Effector CD4-positive, alpha-beta T cell (primary cell): Measurements from ENCODE around the gene SEMA4D.

Experiments used
- DNase-seq: peaks from one replicate; pipeline ENCODE4 v3.0.0-alpha.2; 2020

SEMA4D gene

GRCh38 chr9:89408628-89409101 is 89.2 kb downstream of the SEMA4D start:
- DNase-seq = peak; percentile 65

GRCh38 chr9:89407070-89407469 is 90.8 kb downstream of the SEMA4D start:
- DNase-seq = no peak

DNA sequence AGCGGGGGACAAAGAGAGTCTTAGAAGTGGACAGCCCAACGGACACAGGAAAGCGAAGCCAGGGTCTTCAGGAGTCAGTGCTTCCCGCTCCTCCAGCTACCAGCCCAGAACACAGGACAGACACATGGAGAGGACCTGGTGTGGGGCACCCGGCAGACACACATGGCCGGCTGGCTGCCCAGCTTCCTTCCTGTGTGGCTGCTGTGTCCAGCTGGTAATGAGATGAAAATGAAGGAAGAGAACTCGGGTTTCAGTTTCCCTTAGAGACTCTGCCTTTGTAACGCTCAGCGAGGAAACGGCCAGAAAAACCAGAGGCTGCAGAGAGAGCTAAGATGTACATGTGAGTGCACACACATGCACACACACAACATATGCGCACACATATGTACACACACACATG is 92.1 kb downstream of the SEMA4D start:
- no peak for DNase-seq

GRCh38 chr9:89404074-89404473 is 93.8 kb downstream of the SEMA4D start:
- DNase-seq = no peak

- DNase-seq = no peak
These were observed 95.1 kb downstream of the SEMA4D start for GRCh38 chr9:89402695-89403427.

- DNase-seq = no peak
These were observed 97.4 kb downstream of the SEMA4D start for GRCh38 chr9:89400403-89401116.

DNA sequence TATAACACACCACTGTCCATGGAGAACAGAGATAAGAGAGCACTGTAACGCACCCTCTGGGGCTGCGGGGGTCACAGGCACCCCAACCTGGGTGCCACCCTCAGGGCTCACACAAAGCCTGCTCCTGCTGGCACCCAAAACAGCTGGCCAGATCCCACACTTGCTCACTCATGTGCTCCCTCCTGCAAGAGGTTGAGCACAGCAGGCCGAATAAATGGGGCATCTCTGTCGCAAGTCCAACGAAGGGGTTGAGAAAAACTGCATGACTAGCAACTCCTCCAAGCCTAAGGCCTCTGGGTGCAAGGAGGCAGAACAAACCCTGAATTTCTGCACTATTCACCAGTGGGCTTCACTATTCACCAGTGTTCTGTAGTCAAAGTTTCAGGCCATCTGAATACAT is 99.3 kb downstream of the SEMA4D start:
- no peak for DNase-seq

GRCh38 chr9:89397471-89397870 is 100.4 kb downstream of the SEMA4D start:
- no peak for DNase-seq

GRCh38 chr9:89395931-89396710 is 101.8 kb downstream of the SEMA4D start:
- DNase-seq = no peak

GRCh38 chr9:89394412-89394811 is 103.5 kb downstream of the SEMA4D start:
- no peak for DNase-seq

- DNase-seq = no peak
These were observed 106.3 kb downstream of the SEMA4D start for GRCh38 chr9:89391585-89391984.

- no peak for DNase-seq
These were observed 107.3 kb downstream of the SEMA4D start for GRCh38 chr9:89390578-89391116.

GRCh38 chr9:89390068-89390555 is 107.8 kb downstream of the SEMA4D start:
- no peak for DNase-seq

DNA sequence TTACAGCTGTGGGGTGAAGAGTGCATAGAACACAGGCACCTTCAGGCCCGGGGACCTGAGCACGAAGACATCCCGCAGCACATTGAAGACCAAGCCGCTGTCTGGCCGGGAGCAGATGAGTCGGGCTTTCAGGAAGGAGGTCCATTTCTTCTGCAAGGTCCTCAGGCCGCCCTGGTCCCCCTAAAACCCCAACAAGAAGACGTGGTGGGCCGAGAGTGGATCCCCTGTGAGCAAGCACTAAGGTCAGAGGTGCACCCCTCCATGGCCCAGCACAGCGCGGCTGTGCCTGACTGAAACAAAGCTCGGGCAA is 109.1 kb downstream of the SEMA4D start:
- DNase-seq = no peak

GRCh38 chr9:89388084-89388867 is 109.6 kb downstream of the SEMA4D start:
- no peak for DNase-seq

DNA sequence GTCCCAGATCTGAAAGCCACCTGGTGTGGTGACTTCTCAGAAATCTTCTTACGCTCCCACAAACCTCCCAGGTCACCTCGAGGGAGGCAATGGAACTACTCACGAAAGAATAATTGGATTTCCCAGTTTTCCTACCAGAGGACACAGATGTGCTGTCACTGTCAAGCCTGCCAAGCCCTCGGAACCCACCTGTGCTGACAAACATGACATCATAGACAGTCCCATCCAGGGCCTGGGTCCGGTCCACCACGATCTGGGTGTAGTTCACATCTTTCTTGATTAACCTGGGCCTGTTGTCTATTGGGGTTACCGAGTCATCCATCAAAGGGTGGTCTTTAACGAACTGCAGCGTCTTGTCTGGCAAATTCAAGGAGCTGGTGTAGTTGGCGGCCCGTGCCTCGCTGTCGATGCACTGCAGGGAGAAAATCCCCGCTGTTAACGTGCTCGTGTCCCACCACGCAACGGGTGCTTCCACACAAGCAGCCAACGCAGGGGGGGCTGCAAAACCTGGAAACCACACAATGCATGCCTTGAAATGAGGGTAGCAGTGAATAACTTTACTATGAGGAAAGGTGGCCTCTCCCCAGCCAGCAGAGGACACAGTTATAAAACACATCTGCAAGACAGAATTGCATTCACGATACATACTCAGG is 110.6 kb downstream of the SEMA4D start:
- DNase-seq = no peak

DNA sequence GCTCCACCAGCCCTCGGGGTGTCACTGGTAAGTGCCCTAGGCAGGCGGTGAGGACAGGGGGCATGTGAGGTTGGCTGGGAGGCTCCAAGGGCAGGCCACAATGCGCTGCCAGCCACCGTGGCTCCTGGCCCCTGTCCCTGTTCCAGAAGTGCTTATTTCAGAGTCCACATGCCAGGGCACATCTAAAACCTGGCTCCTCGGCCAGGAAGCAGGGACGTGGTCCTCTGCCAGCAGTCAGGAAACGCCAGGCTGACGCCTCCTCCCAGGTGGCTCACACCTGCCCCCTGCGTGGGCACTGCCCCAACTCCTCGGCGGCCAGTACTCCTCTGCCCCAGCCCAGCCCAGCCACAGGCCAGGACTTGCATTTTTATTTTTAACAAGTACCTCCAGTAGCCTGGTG is 111.1 kb downstream of the SEMA4D start:
- no peak for DNase-seq

GRCh38 chr9:89386206-89386605 is 111.7 kb downstream of the SEMA4D start:
- DNase-seq = no peak

DNA sequence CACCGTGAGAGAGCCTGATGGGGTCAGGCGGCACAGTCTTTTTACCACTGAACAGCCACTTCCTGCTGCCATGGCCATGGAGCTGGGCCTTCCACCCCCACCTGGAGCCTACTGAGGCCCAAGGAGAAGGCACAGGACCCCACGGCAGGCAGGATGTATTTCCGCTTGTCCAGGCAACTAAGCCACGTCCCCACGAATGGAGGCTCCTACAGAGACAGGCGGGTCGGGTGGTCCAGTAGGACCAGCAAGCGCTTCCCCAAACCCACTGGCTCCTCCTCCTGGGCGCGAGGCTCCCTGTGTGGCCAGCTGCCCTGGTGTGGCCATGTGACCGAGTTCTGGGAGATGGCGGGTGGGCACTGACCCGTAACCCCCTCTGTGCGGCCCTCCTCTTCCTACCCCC is 113.1 kb downstream of the SEMA4D start:
- no peak for DNase-seq

GRCh38 chr9:89383721-89384300 is 114.1 kb downstream of the SEMA4D start:
- DNase-seq = no peak

DNA sequence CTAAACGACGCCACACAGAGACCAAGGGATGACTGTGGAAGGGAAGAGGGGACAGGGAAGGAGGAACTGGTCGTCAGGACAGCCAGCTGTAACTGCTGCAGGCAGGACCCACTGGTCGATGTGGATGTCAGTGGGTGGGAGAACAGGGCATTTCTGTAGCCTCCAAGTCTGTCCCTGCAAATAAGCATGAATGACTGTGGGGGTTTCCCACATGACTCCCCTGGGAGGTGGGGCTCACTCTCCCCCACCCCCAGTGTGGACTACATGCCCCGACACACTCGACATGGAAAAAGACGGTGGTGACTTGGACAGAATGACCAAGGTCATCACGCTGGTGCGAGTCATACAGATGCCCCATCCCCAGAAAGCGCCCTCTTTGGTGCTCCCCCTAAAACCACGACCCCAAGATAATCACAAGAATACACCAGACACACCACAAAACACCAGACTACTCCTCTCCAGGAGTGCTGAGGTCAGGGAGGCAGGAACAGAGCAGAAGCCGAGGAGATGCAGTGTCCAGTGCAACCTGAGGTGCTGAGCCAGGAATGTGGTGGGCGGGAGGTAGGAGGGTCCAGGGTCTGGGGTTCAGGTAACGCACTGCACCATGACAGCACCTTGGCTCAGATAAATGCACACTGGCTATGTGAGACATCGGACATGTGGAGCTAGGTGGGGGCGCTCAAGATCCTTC is 114.7 kb downstream of the SEMA4D start:
- no peak for DNase-seq
